Liver (tissue), 3 donors: ENCODE measurements around the gene DAAM1.
A peak's percentile ranks its signal among the peaks of the same experiment; 100 is the strongest.

ENCODE experiments used
- ATF3 ChIP-seq: IDR thresholded peaks from 2 replicates; pipeline ENCODE4 v1.6.1; 2016; ENCODE audit warnings: antibody characterized with exemption
- FOXA1 ChIP-seq: IDR thresholded peaks from 2 replicates; pipeline ENCODE4 v1.6.1; 2016; ENCODE audit warnings: antibody characterized with exemption
- HNF4G ChIP-seq: IDR thresholded peaks from 2 replicates; pipeline ENCODE4 v1.6.1; 2016; ENCODE audit warnings: antibody characterized with exemption
- JUND ChIP-seq, 2 donors: IDR thresholded peaks; 2 replicates each; pipeline ENCODE4 v1.6.1; 2016; ENCODE audit warnings: antibody characterized with exemption in 2 of 2
- REST ChIP-seq: IDR thresholded peaks from 2 replicates; pipeline ENCODE4 v1.6.1; 2016; ENCODE audit warnings: antibody characterized with exemption, mild to moderate bottlenecking
- SP1 ChIP-seq: IDR thresholded peaks from 2 replicates; pipeline ENCODE4 v1.6.1; 2018; ENCODE audit warnings: antibody characterized with exemption, mild to moderate bottlenecking
- YY1 ChIP-seq: IDR thresholded peaks from 2 replicates; pipeline ENCODE4 v1.6.1; 2016; ENCODE audit warnings: antibody characterized with exemption, mild to moderate bottlenecking
- ZBTB33 ChIP-seq: IDR thresholded peaks from 2 replicates; pipeline ENCODE4 v1.6.1; 2016; ENCODE audit warnings: antibody characterized with exemption
- TF ChIP-seq, protein P1 (sequence below): fragments of 150-350 bp; IDR thresholded peaks from 2 replicates; pipeline ENCODE4 v1.5.1; 2017; ENCODE audit warnings: improper control_type of control experiment, low read depth, low read length; ENCODE audit not compliant: missing input control
- TF ChIP-seq, protein P2 (sequence below): IDR thresholded peaks from 2 replicates; pipeline ENCODE4 v1.6.1; 2016; ENCODE audit warnings: antibody characterized with exemption
- donor health status: healthy.
- donor health status: healthy.

DNA sequence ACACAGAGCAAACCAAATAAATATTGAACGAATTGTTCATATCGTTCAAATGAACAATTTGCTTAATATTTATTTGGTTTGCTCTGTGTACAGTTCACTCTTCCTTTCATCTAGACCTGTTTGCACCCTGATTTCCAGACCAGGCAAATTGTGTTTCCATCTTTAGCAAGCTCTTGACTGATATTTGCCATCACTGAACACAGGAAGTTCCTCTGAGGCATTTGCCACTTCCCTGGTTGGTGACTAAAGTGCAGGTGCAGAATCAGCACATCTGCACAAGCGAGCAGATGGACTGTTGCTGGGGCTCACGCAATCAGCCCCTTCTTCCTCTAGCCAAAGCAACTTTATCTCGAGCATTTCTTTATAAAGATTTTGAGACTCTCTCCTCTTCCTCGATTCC is 112.9 kb downstream of the DAAM1 start:
- TF ChIP-seq, protein P1, sequence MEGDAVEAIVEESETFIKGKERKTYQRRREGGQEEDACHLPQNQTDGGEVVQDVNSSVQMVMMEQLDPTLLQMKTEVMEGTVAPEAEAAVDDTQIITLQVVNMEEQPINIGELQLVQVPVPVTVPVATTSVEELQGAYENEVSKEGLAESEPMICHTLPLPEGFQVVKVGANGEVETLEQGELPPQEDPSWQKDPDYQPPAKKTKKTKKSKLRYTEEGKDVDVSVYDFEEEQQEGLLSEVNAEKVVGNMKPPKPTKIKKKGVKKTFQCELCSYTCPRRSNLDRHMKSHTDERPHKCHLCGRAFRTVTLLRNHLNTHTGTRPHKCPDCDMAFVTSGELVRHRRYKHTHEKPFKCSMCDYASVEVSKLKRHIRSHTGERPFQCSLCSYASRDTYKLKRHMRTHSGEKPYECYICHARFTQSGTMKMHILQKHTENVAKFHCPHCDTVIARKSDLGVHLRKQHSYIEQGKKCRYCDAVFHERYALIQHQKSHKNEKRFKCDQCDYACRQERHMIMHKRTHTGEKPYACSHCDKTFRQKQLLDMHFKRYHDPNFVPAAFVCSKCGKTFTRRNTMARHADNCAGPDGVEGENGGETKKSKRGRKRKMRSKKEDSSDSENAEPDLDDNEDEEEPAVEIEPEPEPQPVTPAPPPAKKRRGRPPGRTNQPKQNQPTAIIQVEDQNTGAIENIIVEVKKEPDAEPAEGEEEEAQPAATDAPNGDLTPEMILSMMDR, result no peak
- TF ChIP-seq REST (no peak), ATF3 (no peak), JUND (IDR thresholded peaks at IDR 0.05) (no peak), FOXA1 (no peak), ZBTB33 (no peak), YY1 (no peak), SP1 (peak; percentile 12), HNF4G (no peak)
- TF ChIP-seq, protein P2, sequence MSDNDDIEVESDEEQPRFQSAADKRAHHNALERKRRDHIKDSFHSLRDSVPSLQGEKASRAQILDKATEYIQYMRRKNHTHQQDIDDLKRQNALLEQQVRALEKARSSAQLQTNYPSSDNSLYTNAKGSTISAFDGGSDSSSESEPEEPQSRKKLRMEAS, result no peak
